HG03520 (cell line): ENCODE data around the gene LGALS7.
"Not testable (repeated sequence)": the region's sequence is repeated elsewhere in the genome, so short reads cannot be mapped to it uniquely, and the experiment has no call there.

ENCODE experiments used
- ATAC-seq: cut with Tn5 transposase; IDR thresholded peaks from one replicate; pipeline ENCODE4 v1.9.1; 2021; ENCODE audit warnings: mild to moderate bottlenecking, moderate library complexity; ENCODE audit not compliant: unreplicated experiment

LGALS7 gene

GRCh38 chr19:38800577-38801347, 27.4 kb upstream of the LGALS7 start:
- ATAC-seq, result no peak

- ATAC-seq, result no peak
These were observed 25.8 kb upstream of the LGALS7 start for GRCh38 chr19:38799104-38799503.

- ATAC-seq, result not testable (repeated sequence)
These were observed 24.5 kb upstream of the LGALS7 start for GRCh38 chr19:38797781-38798180.

DNA sequence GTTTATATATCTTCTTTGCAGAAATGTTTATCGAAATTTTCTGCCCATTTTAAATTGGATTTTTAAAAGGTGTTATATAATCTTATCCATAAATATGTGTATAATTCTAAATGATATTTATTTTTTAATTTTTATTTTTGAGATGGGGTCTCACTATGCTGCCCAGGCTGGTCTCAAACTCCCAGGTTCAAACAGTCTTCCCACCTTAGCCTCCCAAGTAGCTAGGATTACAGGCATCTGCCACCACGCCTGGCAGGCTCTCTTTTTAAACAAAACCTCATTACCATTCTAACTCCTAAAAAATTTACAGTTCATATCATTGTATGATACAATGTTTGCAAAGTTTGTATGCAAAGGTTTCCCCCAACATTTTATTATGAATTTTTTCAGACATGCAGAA, 22.8 kb upstream of the LGALS7 start:
- ATAC-seq, result no peak

DNA sequence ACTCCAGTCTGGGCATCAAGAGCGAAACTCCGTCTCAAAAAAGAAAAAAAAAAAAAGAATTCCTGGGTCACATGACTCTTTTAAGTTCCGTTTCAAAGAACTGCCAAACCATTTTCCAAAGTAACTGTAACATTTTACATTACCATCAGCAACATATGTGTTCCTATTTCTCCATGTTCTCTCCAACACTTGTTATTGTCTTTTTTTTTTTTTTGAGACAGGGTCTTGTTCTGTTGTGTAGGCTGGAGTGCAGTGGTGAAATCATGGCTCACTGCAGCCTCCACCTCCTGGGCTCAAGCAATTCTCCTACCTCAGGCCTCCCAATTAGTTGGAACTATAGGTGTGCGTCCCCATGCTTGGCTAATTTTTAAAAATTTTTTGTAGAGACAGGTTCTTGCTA, 22.2 kb upstream of the LGALS7 start:
- no peak for ATAC-seq

DNA sequence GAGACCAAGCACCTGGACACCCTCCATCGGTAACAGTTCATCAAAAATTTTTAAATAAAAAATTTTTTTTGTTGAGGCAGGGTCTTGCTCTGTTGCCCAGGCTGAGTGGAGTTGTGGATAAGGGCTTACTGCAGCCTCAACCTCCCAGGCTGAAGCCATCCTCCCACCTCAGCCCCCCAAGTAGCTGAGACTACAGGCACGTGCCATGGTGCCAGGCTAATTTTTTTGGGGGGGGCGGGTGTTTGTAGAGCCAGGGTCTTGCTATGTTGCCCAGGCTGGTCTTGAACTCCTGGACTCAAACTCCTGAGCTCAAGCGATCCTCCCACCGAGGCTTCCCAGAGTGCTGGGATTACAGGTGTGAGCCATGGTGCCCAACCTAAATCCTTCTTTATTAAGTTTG, 20.4 kb upstream of the LGALS7 start:
- no peak for ATAC-seq

DNA sequence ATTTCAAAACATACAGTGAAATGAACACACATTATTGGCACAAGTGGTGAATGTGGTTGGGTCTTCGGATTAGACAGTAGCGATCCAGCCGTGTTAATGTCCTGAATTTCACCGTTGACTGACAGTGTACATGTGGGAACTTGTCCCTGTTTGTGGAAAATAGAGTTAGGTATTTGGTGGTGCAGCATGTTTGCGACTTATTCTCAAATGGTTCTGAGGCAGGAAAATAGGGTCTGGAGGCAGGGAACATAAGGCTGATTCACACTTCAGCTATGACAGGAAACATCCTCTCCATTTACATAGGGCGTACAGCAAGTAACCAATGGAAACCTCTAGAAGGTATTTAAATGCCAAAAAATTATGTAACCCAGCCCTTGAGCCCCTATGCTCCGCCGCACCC, 19.9 kb upstream of the LGALS7 start:
- no peak for ATAC-seq

- ATAC-seq, result no peak
These were observed 19.2 kb upstream of the LGALS7 start for GRCh38 chr19:38792250-38793111.

DNA sequence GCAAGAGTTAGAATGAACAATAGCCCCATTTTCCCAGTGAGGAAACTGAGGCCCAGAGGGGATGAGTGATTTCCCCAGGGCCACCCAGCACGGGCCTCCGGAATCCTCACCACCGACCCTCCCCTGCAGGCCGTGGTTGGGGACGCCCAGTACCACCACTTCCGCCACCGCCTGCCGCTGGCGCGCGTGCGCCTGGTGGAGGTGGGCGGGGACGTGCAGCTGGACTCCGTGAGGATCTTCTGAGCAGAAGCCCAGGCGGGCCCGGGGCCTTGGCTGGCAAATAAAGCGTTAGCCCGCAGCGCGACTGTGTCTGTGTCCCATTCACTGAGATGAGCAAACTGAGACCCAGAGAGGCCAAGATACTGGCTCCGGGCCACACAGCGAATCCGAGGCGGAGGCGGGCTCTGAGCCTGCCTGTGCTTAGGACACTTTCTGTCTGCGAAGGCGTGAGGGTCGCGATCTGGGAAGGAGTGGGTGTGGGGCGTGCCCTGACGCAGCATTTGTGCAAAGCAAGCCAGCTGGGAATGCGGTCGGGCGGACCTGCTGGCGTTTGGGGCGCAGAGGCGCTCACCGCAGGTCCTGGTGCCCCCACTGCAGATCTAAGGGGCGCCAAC, 18.2 kb upstream of the LGALS7 start:
- ATAC-seq, result not testable (repeated sequence)

GRCh38 chr19:38790507-38791403, 17.4 kb upstream of the LGALS7 start:
- not testable (repeated sequence) for ATAC-seq

- ATAC-seq, result no peak
These were observed 15.3 kb upstream of the LGALS7 start, which contains the start of gene LGALS7B for GRCh38 chr19:38788478-38789243. LGALS7B (plus strand) TSS chr19:38789200; CDS start chr19:38789227, 27 bp downstream.

GRCh38 chr19:38786572-38787265, 13.4 kb upstream of the LGALS7 start:
- ATAC-seq, result no peak

DNA sequence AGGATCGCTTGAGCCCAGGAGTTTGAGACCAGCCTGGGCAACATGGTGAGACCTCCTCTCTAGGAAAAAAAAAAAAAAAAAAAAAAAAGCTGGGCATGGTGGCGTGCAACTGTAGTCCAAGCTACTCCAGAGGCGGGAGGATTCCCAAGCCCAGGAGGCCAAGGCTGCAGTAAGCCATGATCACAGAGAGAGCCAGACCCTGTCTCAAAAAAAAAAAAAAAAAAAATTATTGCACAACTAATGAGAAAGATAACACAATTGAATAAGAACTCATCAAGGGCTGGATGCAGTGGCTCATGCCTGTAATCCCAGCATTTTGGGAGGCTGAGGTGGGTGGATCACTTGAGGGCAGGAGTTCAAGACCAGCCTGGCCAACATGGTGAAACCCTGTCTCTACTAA, 12.7 kb upstream of the LGALS7 start:
- not testable (repeated sequence) for ATAC-seq

DNA sequence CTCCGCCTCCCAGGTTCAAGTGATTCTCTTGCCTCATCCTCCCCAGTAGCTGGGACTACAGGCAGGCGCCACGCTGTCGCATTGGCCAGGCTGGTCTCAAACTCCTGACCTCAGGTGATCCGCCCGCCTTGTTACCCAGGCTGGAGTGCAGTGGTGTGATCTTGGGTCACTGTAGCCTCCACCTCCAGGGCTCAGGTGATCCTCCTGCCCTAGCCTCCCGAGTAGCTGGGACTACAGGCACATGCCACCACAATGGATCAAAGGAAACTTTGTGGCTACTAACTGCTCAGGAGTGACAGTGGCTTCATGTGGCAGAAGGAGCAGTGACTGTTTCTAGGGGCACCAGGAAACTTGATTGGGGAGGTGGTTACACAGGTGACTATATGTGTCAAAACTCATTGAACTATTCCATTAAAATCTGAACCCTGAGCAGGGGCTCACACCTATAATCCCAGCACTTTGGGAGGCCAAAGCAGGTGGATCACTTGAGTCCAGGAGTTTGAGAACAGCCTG, 11.9 kb upstream of the LGALS7 start:
- no peak for ATAC-seq

DNA sequence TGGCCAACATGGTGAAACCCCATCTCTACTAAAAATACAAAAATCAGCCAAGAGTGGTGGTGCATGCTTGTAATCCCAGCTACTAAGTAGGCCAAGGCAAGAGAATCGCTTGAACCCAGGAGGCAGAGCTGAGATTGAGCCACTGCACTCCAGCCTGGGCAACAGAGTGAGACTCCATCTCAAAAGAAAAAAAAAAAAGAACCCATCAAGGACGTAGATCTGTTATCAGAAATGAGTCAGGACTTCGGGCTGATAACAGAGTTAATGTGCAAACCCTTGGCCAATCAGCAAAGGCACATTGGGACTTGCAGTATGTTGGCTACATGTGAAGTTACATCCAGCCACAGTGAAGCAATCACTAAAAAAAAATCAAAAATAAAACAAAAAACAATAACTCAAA, 10.9 kb upstream of the LGALS7 start:
- no peak for ATAC-seq

DNA sequence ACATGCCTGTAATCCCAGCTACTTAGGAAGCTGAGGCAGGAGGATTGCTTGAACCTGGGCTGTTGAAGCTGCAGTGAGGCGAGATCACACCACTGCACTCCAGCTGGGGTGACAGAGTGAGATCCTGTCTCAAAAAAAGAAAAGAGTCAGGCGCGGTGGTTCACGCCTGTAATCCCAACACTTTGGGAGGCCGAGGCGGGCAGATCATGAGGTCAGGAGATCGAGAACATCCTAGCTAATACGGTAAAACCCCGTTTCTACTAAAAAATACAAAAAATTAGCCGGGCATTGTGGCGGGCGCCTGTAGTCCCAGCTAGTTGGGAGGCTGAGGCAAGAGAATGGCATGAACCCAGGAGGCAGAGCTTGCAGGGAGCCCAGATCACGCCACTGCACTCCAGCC, 8.9 kb upstream of the LGALS7 start:
- ATAC-seq, result not testable (repeated sequence)

- ATAC-seq, result no peak
These were observed 7.7 kb upstream of the LGALS7 start for GRCh38 chr19:38781058-38781457.

DNA sequence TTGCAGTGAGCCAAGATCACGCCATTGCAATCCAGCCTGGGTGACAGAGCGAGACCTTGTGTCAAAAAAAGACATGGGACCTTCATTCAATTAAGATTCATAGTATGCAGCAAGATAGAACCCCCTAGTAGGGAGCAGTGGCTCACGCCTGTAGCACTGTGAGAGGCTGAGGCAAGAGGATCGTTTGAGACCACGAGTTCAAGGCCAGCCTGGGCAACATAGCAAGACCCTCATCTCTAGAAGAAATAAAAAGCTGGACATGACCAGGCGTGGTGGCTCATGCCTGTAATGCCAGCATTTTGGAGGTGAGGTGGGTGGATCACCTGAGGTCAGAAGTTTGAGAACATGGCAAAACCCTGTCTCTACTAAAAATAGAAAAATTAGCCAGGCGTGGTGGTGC, 7.1 kb upstream of the LGALS7 start:
- no peak for ATAC-seq

DNA sequence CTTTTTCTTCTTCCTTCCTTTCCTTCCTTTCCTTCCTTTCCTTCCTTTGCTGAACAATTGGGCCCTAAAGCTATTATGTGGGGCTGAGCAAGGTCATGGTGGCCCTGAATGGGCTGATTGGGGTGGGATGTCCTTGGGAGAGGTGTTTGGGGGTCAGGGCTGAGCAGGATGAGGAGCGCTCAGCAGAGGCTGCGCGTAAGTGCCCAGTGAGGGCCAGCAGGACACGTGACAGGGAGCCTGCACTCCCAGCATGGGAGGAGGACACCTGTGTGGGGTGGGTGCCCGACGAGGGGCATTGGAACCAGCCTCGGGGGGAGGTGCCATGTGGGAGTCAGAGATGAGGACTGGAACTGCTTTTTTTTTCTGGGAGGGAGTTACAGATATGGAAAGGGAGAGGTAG, 5.4 kb upstream of the LGALS7 start:
- ATAC-seq, result no peak
